T-helper 22 cell (primary cell): ENCODE results near the gene PIGM.

Experiments
- DNase-seq: peaks from one replicate; pipeline ENCODE4 v3.0.0-alpha.2; 2020; ENCODE audit warnings: low read depth

Gene PIGM

DNA sequence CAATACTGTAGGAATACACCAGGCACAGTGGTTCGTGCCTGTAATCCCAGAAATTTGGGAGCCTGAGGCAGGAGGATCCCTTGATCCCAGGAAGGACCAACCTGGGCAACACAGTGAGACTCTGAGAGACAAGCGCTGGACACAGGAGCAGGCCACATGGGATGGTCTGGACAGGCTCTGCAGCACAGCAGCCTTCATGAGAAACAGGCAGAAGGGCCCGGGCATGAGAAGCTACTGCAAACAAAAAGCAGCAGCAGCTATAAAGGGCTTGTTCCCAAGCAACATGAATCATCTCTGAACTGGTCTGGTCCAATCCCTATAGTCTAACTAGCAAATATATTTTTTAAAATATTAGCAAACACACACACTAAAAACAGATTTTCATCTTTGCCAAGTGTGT lies 42.2 kb downstream of the PIGM start:
- DNase-seq, result no peak

DNA sequence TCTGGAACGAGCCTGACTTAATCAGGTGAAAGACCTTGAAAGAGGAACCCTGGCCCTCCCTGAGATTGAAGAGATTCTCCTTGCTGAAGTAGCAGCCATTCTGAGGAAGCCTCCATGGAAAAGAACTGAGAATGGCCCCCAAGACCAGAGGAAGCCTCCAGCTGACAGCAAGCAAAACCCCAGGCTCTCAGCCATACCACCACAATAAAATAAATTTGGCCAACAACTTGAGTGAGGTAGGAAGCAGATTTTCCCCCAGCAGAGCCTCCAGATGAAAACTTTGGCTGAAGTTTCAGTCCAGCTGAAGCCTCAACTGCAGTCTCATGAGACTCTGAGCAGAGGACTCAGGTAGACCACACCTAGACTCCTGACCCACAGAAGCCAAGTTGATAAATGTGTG lies 43.8 kb downstream of the PIGM start:
- no peak for DNase-seq

DNA sequence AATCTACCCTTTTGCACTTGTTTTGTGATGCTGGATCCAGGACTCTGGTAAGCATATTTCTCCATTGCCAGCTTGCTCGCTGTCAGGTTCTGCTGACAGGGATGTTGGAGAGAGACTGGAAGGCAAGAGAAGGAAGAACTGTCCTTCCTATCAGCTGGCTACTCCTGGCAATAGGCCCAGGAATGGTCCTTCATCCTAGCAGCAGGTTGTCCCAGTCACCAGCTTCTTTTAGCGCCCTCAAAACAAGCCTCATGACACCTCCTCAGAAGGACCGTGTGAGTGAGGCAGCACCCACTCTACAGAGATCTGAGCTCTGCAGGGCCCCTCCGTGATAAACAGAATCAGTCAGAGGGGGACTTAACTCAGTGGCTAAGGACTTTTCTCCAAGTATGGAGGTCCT lies 44.6 kb downstream of the PIGM start:
- DNase-seq, result no peak

DNA sequence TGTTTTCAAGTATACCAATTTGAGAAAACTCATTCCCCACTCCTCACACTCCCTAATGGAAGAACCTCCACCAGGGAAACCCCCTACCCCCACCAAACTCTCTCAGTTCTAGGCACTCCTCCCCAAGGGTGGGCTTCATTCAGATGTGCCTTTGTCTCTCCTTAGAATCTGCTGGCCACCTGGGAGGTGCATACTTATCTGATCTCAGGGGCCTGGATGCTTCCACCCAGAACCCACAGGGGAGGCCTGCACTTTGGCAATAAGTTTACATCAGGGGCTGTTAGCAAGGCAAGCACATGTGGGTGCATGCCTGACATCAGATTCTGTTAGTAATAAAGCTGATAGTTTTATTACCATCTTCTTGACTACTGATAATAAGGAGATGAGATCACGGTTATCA lies 45.3 kb downstream of the PIGM start:
- DNase-seq, result no peak

DNA sequence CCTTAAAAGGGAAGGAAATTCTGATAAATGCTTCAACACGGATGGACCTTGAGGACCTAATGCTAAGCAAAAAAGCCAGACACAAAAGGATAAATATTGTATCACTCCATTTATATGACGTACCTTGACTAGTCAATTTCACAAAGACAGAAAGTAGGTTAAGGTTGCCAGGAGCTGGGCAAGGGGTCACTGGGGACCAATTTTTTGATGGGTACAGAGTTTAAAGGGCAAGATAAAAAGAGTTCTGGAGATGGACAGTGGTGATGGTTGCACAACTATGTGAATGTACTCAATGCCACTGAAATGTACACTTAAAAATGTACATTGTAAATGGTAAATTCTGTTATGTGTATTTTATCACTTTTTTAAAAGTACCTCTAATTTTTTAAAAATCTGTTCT lies 45.7 kb downstream of the PIGM start:
- DNase-seq, result no peak

DNA sequence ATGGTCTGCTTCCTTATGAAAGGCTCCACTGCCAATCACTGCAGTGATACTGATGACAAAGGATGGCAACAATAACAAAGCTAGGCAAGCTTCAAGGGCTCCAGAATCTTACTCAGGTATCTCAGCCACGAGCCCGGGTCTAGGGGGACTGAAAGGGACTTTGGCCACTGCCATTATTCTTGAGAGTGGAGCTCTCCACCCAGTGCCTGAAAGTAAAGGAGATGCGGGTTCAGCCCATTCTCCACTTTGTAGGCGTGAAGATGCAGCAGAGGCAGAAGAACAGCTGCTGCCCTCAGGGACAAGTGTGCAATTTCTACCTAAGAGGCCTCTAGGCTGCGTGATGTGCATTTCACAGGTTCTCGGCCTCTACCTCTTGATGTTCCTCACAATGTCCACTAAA lies 46.3 kb downstream of the PIGM start:
- DNase-seq, result no peak

DNA sequence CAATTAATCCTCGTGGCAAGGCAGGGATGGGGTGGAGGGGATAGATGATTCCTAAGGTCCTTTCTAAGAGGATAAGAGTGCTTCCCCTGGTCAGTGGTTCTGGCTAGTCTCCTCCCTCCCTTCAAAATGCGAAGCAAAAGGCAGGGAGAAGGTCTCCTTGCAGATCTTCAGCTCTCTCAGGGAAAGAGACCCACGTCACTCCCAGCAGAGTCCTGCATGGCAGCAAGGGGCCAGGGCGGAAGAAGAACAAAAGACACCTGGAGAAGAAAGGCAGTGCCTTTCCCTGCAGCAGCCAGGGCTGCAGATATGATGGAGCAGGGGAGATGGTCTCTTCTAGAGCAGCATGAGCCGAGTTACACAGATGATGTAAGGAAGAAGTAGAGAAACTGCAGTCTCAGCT lies 48.1 kb downstream of the PIGM start:
- DNase-seq, result no peak

DNA sequence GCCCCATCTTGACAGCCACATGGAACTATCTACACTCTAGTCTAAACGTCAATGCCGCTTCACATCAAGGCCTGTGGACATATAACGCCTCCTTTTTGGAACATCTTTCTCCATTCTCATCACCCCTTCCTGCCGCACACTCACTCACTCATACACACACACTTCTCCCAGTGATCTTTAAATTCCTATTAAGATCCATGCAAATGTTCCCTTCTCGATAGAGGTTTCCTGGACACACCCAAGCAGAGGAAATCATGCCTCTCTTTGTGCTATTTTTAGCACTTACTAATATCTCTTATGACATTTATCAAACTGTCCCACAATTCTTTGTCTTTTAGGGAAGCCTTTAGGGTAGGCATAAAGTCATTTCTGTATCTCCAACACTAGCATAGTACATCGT lies 49.5 kb downstream of the PIGM start:
- DNase-seq, result no peak

DNA sequence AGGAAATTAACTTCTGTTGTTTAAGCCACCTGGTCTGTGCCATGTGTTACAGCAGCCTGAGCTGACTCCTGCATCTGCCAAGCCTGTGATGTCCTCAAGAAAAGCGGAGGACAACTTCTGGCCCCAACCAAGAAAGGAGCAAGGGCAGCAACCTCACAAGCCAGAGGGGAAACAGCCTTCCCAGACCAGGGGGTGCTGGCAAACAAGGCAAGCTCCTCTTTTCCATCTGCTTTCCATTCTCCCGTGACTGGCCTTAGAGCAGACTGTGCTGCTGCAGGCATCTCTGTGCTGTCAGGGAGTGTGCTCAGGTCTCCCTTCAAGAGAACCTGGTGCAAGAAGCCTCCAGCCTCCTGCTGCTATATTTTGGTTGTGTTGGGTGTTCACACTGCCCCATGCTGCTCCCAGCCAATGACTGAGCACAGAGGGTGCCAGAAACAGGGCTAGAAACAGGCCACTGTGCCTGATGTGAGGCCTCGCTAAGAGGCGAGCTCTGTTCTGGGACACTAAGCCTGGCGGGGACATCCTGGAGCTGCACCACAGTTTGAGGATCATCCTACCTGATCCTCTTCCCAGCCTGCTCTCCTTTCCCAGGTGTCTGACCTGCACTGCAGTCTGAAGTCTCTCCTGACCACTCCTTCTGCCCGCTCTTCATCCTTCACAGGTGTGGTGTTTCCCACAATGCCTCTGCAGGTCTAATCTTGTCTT lies 50.3 kb downstream of the PIGM start:
- no peak for DNase-seq

DNA sequence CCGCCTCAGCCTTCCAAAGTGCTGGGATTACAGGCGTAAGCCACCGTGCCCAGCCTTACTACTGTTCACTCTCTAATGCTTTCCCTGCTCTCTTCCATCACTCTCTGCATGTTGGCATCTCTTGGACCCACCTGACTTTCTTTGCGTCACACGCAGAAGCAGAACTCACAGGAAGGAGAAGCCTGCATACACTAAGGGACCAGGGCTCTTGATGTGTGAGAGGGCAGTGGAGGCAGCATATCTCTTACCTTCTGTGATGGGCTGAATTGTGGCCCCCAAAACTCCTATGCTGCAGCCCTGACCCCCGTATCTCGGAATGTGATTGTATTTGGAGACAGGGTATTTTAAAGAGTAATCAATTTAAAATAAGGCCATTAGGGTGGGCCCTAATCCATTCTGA lies 51.0 kb downstream of the PIGM start:
- DNase-seq, result no peak

DNA sequence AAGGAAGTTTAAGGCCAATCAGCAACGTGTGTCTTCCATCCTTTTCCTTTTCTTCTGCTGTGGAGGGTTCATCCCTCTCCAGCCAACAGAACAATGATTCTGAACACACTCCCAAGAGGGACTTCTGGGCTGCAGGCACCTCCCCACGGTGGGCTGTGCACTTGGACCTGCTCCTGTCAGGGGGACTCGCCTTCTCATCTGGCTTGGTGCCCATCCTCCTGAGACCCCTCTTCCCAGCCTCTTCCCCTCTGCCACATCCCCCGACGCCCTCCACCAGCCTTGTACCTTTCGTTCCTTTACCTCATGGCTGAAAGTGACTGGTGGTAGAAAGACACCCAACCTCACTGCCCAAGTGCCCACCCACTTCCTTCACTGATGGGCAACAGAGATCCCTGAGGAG lies 51.7 kb downstream of the PIGM start:
- DNase-seq, result no peak

DNA sequence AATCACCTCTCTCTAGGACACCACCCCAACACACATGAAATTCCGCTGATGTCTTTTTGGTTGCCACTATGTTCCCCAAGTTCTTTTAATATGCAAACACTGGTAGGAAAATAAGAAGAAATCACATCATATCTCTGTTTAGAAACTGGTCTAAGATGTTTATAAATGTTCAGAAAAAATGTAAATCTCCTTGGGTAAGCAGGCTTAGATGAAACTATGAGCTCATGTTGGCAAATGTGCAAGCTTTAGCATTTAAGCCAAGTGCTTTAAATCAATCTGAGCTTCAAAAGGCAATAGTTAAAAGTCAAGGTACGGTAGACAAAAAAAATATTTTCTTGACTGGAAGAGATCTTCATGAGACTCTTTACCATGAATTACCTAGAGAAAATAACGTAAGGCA lies 52.5 kb downstream of the PIGM start:
- no peak for DNase-seq

DNA sequence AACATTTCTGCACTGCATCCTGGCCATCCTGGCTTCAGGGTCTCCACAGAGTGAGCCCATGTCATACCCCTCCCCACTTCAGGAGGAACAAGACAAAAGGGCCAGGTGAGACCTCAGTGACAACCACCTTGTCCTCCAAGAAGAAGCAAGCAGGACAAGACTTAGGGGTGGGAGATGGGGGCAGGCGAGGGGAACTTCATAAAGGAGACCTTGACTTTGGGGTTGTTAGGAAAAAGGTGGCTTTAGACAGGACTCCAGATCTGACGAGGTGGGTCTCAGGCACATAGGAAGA lies 53.7 kb downstream of the PIGM start:
- no peak for DNase-seq

DNA sequence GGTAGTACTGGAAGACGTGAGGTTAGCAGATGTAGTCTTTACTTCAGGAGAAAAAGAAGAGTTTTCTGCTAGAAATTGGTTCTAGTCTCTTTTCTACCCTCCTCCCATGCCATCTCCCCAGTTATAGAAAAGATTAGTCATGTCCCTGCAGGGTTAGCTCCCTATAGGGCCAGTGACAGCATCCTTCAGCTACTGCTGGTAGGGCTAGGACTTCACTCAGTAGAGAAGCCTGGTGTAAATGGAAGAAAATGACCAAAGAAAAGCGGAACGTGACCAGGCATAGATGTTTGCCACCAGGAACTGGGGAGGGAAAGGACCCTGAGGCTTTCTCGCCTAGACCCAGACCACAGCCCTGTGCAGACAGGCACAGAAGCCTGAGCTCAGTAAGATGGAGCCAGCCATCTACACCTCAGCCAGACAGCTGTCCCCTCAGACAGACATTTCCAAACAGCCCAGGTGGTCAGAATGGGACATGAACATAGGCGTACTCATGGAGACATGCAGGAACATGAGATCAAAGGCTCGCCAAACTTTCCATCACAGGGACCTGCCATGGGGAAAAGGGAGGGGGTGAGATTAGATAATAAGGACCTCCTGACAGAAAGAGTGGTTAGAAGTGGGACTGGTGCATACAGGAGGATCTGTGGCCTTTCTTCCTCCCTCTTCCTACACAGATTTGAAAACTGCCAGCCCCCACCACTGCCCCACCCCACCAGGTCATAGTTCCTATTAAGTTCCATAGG lies 54.3 kb downstream of the PIGM start:
- no peak for DNase-seq
